Psoas muscle (tissue), 8 donors: ENCODE data around the gene TMEM14B. TPM values are rescaled to one million over a fixed set of nuclear protein-coding genes. Genes with fewer than 3 reads are reported as not detected.

Experiments used
- ATAC-seq, 4 donors: fragments of 200-7000 bp; cut with Tn5 transposase; one replicate each; pipeline ENCODE4 v1.9.1; 2020; ENCODE audit warnings: moderate library complexity in 3 of 4, mild to moderate bottlenecking in 2 of 4
- DNase-seq, 2 donors: peaks; one replicate each; pipeline ENCODE4 v3.0.0-alpha.2; 2020
- H3K27ac ChIP-seq: fragments of 200-600 bp; one replicate; pipeline ENCODE4 v1.8.0; 2022
- H3K27me3 ChIP-seq, 3 donors: fragments of 200-600 bp in 1 of 3; one replicate each; pipeline versions ENCODE4 v1.6.1 to v1.8.0; 2013 to 2022; ENCODE audit warnings: low read length in 2 of 3, mild to moderate bottlenecking in 2 of 3, moderate library complexity in 1 of 3; ENCODE audit not compliant: insufficient read depth in 3 of 3
- H3K36me3 ChIP-seq, 2 donors: fragments of 200-600 bp in 1 of 2; one replicate each; pipeline versions ENCODE4 v1.6.1 to v1.8.0; 2013 to 2022; ENCODE audit warnings: low read depth in 1 of 2, mild to moderate bottlenecking in 1 of 2, moderate library complexity in 1 of 2; ENCODE audit not compliant: insufficient read depth in 1 of 2
- H3K4me1 ChIP-seq: fragments of 200-600 bp; one replicate; pipeline ENCODE4 v1.8.0; 2022
- H3K4me3 ChIP-seq: fragments of 200-600 bp; one replicate; pipeline ENCODE4 v1.8.0; 2022; ENCODE audit warnings: mild to moderate bottlenecking
- H3K9me3 ChIP-seq: fragments of 200-600 bp; one replicate; pipeline ENCODE4 v1.8.0; 2022
- WGBS, 3 donors: extraction: QIAGEN DNeasy Blood & Tissue Kit; methylation state at CpG; one replicate each; pipeline versions ENCODE4 v1.1.6 to v1.1.7; 2013; 5-methylcytosine and 5-hydroxymethylcytosine counted together
- intact Hi-C, 2 donors: fragments of 100-400 bp; cut with DNase I; formaldehyde crosslinking; loops; one replicate each; pipeline versions ENCODE4 v1.11.0 to v1.14.2; 2022
- polyA plus RNA-seq, 3 donors: library from polyadenylated mRNA; stranded (reverse); fragments of 200-250 nt; gene quantifications; one replicate each; pipeline ENCODE4 v1.2.3, GENCODE V29; 2013
- total RNA-seq, 4 donors: library from RNA; stranded (reverse); fragmentation: NEBNext Ultra II Directional in 2 of 4; extraction: Animal tissue kit (Norgen Biotek cat#: 25700) in 2 of 4; gene quantifications; one replicate each; pipeline versions ENCODE4 v1.2.1 to v1.2.4, GENCODE V29; 2021 to 2023
- TF ChIP-seq, protein P1 (sequence below): fragments of 200-600 bp; IDR thresholded peaks from one replicate; pipeline ENCODE4 v1.8.0; 2022; ENCODE audit warnings: antibody characterized with exemption
- donor health status: healthy with polysubstance abuse.
- donor health status: DM: no; HTN: no; CAD: no; lungs with moderate emphysema.
- donor health status: Bipolar disorder and iron deficiency.
- donor health status: healthy.
- donor health status: DM: yes; HTN: yes; CAD: no.
- donor health status: DM: no; HTN: no; CAD: no.
- donor health status: DM: no; HTN: no; CAD: no.
- donor health status: DM: yes; HTN: yes; CAD: no.

The TMEM14B gene
- total and polyA plus RNA-seq, 7 donors: 66.1 to 118 (median 82.3) TPM

DNA sequence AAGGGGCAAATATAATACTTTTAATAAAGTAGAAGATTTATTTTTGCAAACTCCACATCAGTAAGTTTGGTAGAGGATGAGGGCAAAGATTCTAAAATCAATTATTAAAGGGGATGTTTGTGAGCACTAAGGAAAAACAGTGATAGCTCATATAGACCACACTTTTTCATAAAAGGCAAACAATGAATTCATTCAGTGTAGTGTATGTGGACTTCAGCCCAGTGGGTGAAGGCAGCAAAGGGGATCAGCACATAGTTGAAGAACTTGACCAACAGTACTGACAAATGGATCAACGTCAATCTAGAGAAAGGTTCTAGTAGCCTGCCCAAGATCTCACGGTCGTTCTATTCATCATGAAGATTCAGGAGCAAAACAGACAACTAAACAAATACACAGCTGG lies 45.4 kb downstream of the TMEM14B start:
- H3K36me3 ChIP-seq: peaks cover 0 to 11% of the 10 kb centered on the region in 2 donors

DNA sequence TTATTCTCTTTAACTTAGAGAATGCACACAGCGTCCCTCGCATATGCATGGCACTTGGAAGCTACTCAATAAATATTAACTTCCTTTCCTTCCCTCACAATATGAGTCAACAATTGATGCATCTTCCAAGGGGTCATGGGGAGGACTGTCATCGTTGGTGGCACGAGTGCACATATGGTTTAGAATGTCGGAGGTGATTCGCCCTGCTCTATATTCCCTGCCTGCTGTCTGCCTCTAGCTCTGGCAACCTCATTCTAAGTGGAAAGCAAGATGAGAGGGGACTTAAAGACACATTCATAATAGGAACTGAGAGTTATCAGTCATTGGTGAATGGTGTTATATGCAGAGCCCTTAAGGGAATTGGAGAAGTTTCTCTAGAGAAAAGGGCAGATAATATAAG lies 46.1 kb downstream of the TMEM14B start:
- intact Hi-C loops: no loop called here
- ATAC-seq: no peak
- WGBS, 3 donors: 91 to 94% (median 94%) methylated on average over 6 of the region's 6 CpGs

More for the DNA sequence above, 45.4 kb downstream of the TMEM14B start:
- H3K4me1 ChIP-seq: no peaks in the 10 kb centered on the region
- no peak overlapping the region for H3K4me3 ChIP-seq
- DNase-seq (no peak), ATAC-seq (no peak)
- TF ChIP-seq, protein P1, sequence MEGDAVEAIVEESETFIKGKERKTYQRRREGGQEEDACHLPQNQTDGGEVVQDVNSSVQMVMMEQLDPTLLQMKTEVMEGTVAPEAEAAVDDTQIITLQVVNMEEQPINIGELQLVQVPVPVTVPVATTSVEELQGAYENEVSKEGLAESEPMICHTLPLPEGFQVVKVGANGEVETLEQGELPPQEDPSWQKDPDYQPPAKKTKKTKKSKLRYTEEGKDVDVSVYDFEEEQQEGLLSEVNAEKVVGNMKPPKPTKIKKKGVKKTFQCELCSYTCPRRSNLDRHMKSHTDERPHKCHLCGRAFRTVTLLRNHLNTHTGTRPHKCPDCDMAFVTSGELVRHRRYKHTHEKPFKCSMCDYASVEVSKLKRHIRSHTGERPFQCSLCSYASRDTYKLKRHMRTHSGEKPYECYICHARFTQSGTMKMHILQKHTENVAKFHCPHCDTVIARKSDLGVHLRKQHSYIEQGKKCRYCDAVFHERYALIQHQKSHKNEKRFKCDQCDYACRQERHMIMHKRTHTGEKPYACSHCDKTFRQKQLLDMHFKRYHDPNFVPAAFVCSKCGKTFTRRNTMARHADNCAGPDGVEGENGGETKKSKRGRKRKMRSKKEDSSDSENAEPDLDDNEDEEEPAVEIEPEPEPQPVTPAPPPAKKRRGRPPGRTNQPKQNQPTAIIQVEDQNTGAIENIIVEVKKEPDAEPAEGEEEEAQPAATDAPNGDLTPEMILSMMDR: no peak
- no peaks in the 10 kb centered on the region for H3K27me3 ChIP-seq
- WGBS, 3 donors: 90 to 93% (median 92%) methylated on average over 3 of the region's 3 CpGs
- intact Hi-C loops: no loop called here
- H3K9me3 ChIP-seq: no peaks in the 10 kb centered on the region
- no peak overlapping the region for H3K27ac ChIP-seq

DNA sequence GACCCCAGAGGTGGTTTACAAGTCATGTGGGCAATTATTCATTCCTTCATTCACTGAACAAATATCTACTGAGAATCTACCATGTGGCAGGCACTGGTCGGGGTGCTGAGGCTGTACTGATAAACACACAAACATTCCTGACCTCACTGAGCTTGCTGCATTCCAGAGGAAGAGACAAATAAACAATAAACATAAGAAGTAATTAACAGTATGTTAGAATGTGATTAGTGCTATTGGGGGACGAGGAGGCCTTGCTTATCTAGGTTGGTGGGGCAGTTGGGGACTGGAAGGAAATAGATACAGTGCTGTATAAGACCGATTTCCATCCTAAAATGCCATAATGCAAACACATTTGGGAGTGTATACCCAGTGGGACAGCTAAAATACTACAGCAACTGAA lies 46.6 kb downstream of the TMEM14B start:
- H3K4me3 ChIP-seq: no peak overlapping the region
- ATAC-seq: no peak
- no peak overlapping the region for H3K27ac ChIP-seq
- H3K9me3 ChIP-seq: no peaks in the 10 kb centered on the region
- no peaks in the 10 kb centered on the region for H3K4me1 ChIP-seq
- 82 to 88% (median 83%) methylated on average over 3 of the region's 3 CpGs for WGBS, 3 donors
- DNase-seq: no peak
- H3K27me3 ChIP-seq: no peaks in the 10 kb centered on the region
- intact Hi-C loops: no loop called here
- TF ChIP-seq, protein P1: no peak
- H3K36me3 ChIP-seq: peaks cover 0 to 9% of the 10 kb centered on the region in 2 donors

More for the DNA sequence above, 46.1 kb downstream of the TMEM14B start:
- H3K4me3 ChIP-seq: no peak overlapping the region
- no peak for DNase-seq
- no peaks in the 10 kb centered on the region for H3K4me1 ChIP-seq
- H3K27ac ChIP-seq: no peak overlapping the region
- H3K9me3 ChIP-seq: no peaks in the 10 kb centered on the region
- H3K36me3 ChIP-seq: peaks cover 0 to 11% of the 10 kb centered on the region in 2 donors
- no peaks in the 10 kb centered on the region for H3K27me3 ChIP-seq
- TF ChIP-seq, protein P1: no peak

DNA sequence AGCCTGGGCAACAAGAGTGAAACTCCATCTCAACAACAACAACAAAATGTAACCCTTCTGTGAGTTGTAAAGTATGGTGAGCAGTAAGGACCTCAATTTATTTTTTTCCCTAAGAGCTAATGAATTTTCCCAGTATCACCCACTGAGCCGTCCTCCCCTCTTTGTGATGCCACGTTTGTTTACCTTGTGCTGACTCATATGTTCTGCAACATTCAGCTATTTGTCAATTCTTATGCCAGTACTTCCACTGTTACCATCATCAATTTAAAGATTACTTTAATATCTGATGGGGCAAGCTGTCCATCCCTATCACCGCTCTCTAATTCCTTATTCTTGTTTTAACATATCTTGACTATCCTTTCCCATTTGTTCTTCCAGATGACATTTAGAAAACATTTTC lies 53.2 kb downstream of the TMEM14B start:
- WGBS, 3 donors: 80 to 83% (median 81%) methylated on average over 3 of the region's 3 CpGs
- no peak overlapping the region for H3K4me3 ChIP-seq
- H3K4me1 ChIP-seq: no peaks in the 10 kb centered on the region
- H3K9me3 ChIP-seq: no peaks in the 10 kb centered on the region
- DNase-seq: no peak
- H3K27me3 ChIP-seq: no peaks in the 10 kb centered on the region
- H3K27ac ChIP-seq: no peak overlapping the region
- intact Hi-C loops: loop anchor here (5.0 to 10.0 kb wide), 2 partner anchors 296 to 324 kb away; no protein-coding TSS in a partner anchor
- no peaks in the 10 kb centered on the region for H3K36me3 ChIP-seq
- TF ChIP-seq, protein P1: no peak
- ATAC-seq: no peak
